Right lobe of liver (tissue), 6 donors: Measurements from ENCODE around the gene PHF2. TPM values are rescaled to one million over a fixed set of nuclear protein-coding genes. Genes with fewer than 3 reads are reported as not detected.
A peak's percentile ranks its signal among the peaks of the same experiment; 100 is the strongest.
"Not testable (repeated sequence)": the region's sequence is repeated elsewhere in the genome, so short reads cannot be mapped to it uniquely, and the experiment has no call there.

Experiments
- ATAC-seq, 4 donors: fragments of 200-7000 bp; cut with Tn5 transposase; one replicate each; pipeline ENCODE4 v1.9.1; 2020; ENCODE audit warnings: mild to moderate bottlenecking in 4 of 4, moderate library complexity in 4 of 4
- DNase-seq, 3 donors: peaks; one replicate each; pipeline ENCODE4 v3.0.0-alpha.2; 2020
- H3K27ac ChIP-seq, 3 donors: fragments of 200-600 bp; one replicate each; pipeline ENCODE4 v1.8.0; 2022
- H3K27me3 ChIP-seq, 2 donors: fragments of 200-600 bp; one replicate each; pipeline ENCODE4 v1.8.0; 2022
- H3K36me3 ChIP-seq, 4 donors: fragments of 200-600 bp; sonication (generic) in 1 of 4; one replicate each; pipeline versions ENCODE4 v1.5.1 to v1.8.0; 2017 to 2022; ENCODE audit warnings: control low read depth in 1 of 4
- H3K4me1 ChIP-seq, 4 donors: fragments of 200-600 bp; sonication (generic) in 1 of 4; one replicate each; pipeline versions ENCODE4 v1.5.1 to v1.8.0; 2017 to 2022; ENCODE audit warnings: control low read depth in 1 of 4
- H3K4me3 ChIP-seq, 3 donors: fragments of 200-600 bp; one replicate each; pipeline ENCODE4 v1.8.0; 2022
- H3K9me3 ChIP-seq, 4 donors: fragments of 200-600 bp; sonication (generic) in 1 of 4; one replicate each; pipeline versions ENCODE4 v1.5.1 to v1.8.0; 2017 to 2022; ENCODE audit warnings: control low read depth in 1 of 4
- POLR2A ChIP-seq: fragments of 450-650 bp; IDR thresholded peaks from one replicate; pipeline ENCODE4 v1.6.1; 2017; ENCODE audit warnings: antibody characterized with exemption, mild to moderate bottlenecking
- WGBS: methylation state at CpG from one replicate; pipeline ENCODE4 v1.1.6; 2018; ENCODE audit warnings: low coverage, low lambda C conversion rate; ENCODE audit not compliant: insufficient coverage; ENCODE audit errors: missing lambda C conversion rate; 5-methylcytosine and 5-hydroxymethylcytosine counted together
- intact Hi-C, 2 donors: fragments of 100-400 bp; cut with DNase I; formaldehyde crosslinking; loops; one replicate each; pipeline versions ENCODE4 v1.11.2 to v1.14.1; 2022
- total RNA-seq, 6 experiments: library from RNA; depleted of rRNA in 2 of 6; stranded (reverse); fragments of >200 nt in 2 of 6; fragmentation: NEBNext Ultra II Directional in 3 of 6; extraction: Animal tissue kit (Norgen Biotek cat#: 25700) in 3 of 6; gene quantifications; one replicate each; pipeline versions ENCODE4 v1.1.0 to v1.2.4, GENCODE V29; 2016 to 2023
- TF ChIP-seq, protein P1 (sequence below), 4 donors: fragments of 200-600 bp in 3 of 4; fragments of 450-650 bp in 1 of 4; IDR thresholded peaks; one replicate each; pipeline versions ENCODE4 v1.5.1 to v1.8.0; 2016 to 2022; ENCODE audit warnings: antibody characterized with exemption in 4 of 4, mild to moderate bottlenecking in 2 of 4
- donor health status: DM: no; HTN: yes; CAD: no.
- donor health status: DM: no; HTN: no; CAD: no.
- donor health status: DM: no; HTN: no; CAD: no.
- donor health status: DM: no; HTN: yes; CAD: no.
- donor health status: DM: no; HTN: yes; CAD: no.

The PHF2 gene
- total RNA-seq, 6 experiments from 2014 or later: 6.3 to 8.5 (median 6.8) TPM

DNA sequence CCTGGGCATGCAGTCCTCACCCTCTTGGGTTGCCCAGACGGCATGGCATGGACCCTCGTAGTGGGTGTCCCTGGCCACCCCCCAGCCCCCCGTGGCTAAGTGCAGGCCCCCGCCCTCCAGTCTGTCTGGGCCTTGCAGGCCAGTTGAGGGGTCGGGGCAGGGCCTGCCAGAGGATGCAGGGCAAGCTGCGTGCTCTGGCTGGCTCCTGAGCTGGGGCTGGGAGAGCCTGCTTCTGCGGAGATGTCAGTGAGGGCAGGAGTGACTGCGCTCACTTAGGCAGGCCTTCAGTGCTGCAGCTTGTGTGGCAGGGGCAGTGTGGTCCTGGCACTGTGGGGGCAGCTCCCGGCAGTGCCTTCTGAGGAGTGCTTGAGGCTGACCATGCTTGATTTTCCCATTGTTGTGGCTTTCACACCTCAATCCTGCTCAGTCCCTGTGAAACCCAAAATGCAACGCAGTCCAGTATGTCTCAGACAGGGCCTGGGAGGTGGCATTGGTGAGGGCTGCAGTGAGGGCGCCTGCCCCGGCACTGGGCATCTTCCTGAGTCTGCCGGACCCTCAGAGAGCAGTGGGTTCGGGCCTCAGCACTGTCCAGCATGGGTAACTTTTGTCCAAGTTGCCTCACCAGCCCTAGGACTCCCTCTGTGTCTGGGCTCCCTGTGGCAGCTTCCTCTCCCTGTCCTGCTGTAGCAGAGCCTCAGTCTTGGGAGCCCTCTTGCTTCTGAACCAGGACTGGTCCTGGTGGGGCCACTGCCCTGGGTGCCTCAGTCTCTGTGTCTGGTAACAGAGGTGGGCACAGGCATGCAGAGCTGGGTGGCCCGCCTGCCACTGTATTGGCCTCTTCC is 93.0 kb downstream of the PHF2 start:
- Histone ChIP-seq H3K36me3 (peaks cover 0 to 16% (median 3%) of the 10 kb centered on the region in 4 donors), H3K27ac (no peak overlapping the region), H3K9me3 (no peaks in the 10 kb centered on the region), H3K27me3 (no peaks in the 10 kb centered on the region), H3K4me1 (no peaks in the 10 kb centered on the region), H3K4me3 (no peak overlapping the region)
- no CpG with 5 or more reads among the region's 15 CpGs for WGBS
- ATAC-seq: no peak
- intact Hi-C loops: no loop called here
- peak; percentile 16 to 39 (median 37) for DNase-seq
- TF ChIP-seq, protein P1, sequence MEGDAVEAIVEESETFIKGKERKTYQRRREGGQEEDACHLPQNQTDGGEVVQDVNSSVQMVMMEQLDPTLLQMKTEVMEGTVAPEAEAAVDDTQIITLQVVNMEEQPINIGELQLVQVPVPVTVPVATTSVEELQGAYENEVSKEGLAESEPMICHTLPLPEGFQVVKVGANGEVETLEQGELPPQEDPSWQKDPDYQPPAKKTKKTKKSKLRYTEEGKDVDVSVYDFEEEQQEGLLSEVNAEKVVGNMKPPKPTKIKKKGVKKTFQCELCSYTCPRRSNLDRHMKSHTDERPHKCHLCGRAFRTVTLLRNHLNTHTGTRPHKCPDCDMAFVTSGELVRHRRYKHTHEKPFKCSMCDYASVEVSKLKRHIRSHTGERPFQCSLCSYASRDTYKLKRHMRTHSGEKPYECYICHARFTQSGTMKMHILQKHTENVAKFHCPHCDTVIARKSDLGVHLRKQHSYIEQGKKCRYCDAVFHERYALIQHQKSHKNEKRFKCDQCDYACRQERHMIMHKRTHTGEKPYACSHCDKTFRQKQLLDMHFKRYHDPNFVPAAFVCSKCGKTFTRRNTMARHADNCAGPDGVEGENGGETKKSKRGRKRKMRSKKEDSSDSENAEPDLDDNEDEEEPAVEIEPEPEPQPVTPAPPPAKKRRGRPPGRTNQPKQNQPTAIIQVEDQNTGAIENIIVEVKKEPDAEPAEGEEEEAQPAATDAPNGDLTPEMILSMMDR (IDR thresholded peaks at IDR 0.05): no peak
- TF ChIP-seq POLR2A: no peak

DNA sequence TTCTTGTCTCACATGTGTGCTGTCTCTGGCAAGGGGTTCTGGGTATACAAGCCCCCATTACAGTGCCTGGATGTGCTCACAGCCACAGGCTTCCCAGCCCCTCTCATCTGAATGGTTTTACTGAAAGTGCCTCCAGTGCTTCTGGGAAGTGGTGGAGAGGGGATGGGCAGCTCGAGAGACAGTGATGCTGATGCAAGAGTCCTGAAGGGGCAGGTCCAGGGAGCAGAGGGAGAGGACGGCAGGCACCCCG is 93.5 kb downstream of the PHF2 start:
- intact Hi-C loops: no loop called here
- Histone ChIP-seq H3K27ac (no peak overlapping the region), H3K4me3 (no peak overlapping the region), H3K4me1 (no peaks in the 10 kb centered on the region), H3K9me3 (no peaks in the 10 kb centered on the region), H3K27me3 (no peaks in the 10 kb centered on the region), H3K36me3 (peaks cover 0 to 20% (median 3%) of the 10 kb centered on the region in 4 donors)
- 80% methylated on average over 3 of the region's 3 CpGs for WGBS
- ATAC-seq (no peak), DNase-seq (no peak)
- TF ChIP-seq, protein P1 (IDR thresholded peaks at IDR 0.05): no peak
- no peak for TF ChIP-seq POLR2A

DNA sequence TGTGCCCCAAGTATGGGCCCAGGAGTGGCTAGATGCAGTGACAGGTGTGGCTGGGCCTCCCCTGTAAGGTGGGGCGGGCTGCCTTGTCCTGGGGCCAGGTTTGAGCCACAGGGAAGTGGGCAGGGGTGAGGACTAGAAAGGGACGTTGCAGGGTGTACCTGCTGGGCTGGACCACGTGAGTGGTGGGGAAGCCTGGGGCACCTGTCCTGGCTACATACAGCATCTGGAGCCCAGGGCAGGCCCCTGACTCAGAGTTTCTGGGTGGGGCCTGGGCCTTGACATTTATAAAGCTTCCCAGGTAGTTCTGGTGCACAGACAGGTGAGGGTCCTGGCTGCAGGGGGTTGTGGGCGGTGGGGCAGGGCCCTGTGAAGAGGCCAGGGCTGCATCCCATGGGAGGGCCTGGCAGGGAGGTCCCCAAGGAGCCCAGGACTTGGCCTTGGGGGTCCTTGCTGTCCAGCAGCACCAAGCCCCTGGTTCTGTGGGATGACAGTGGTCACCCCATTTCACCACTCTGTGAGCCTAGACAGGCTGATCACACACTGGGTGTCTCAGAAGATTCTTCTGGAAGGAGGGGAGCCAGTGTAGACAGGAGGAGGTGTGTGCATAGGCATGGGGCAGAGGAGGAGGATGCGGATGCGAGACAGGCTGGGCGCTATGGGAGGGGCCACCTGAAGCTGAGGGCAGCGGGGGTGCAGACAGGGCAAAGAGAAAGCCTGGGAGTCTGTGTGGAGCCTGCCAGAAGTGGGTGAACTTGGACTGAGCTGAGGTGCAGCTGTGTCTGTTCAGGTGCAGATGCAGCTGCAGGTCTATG is 94.0 kb downstream of the PHF2 start:
- Histone ChIP-seq H3K4me1 (no peaks in the 10 kb centered on the region), H3K36me3 (peaks cover 0 to 24% (median 3%) of the 10 kb centered on the region in 4 donors), H3K27me3 (no peaks in the 10 kb centered on the region), H3K9me3 (no peaks in the 10 kb centered on the region), H3K4me3 (no peak overlapping the region), H3K27ac (no peak overlapping the region)
- TF ChIP-seq, protein P1 (IDR thresholded peaks at IDR 0.05): no peak
- no peak for TF ChIP-seq POLR2A
- DNase-seq (peak; percentile 11 to 39 (median 37)), ATAC-seq (peak in 1 of 4 donors; percentile 8)
- intact Hi-C loops: no loop called here
- WGBS: 100% methylated on average over 3 of the region's 8 CpGs

DNA sequence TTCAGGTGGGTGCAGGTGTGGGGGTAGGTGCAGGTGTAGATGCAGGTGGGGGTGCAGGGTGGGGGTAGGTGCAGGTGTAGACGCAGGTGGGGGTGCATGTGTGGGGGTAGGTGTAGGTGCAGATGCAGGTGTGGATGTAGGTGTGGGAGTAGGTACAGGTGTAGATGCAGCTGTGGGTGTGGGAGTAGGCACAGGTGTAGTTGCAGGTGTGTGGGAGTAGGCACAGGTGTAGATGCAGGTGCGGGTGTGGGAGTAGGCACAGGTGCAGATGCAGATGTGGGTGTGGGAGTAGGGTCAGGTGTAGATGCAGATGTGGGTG is 94.6 kb downstream of the PHF2 start:
- TF ChIP-seq, protein P1 (IDR thresholded peaks at IDR 0.05): no peak

DNA sequence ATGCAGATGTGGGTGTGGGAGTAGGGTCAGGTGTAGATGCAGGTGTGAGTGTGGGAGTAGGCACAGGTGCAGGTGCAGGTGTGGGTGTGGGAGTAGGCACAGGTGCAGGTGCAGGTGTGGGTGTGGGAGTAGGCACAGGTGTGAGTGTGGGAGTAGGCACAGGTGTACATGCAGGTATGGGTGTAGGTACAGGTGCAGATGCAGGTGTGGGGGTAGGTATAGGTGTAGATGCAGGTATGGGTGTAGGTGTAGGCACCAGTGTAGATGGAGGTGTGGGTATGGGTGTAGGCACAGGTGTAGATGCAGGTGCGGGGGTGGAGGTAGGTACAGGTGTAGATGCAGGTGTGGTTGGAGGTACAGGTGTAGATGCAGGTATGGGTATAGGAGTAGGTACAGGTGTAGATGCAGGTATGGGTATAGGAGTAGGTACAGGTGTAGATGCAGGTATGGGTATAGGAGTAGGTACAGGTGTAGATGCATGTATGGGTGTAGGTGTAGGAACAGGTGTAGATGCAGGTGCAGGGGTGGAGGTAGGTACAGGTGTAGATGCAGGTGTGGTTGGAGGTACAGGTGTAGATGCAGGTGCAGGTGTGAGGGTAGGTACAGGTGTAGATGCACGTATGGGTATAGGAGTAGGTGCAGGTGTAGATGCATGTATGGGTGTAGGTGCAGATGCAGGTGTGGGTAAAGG is 96.1 kb downstream of the PHF2 start:
- H3K27me3 ChIP-seq, ATAC-seq, H3K4me3 ChIP-seq, intact Hi-C loops, H3K4me1 ChIP-seq, H3K9me3 ChIP-seq, H3K27ac ChIP-seq: not testable (repeated sequence)
- WGBS: 93% methylated on average over 2 of the region's 2 CpGs
- H3K36me3 ChIP-seq: peaks cover 0 to 17% (median 0%) of the 10 kb centered on the region in 4 donors
- DNase-seq: peak in 1 of 3 donors; percentile 24

More for the DNA sequence above, 94.6 kb downstream of the PHF2 start:
- no peak overlapping the region for H3K4me3 ChIP-seq
- no peak for ATAC-seq
- 96% methylated on average over 2 of the region's 2 CpGs for WGBS
- no peaks in the 10 kb centered on the region for H3K4me1 ChIP-seq
- peaks cover 0 to 24% (median 2%) of the 10 kb centered on the region in 4 donors for H3K36me3 ChIP-seq
- H3K27me3 ChIP-seq: no peaks in the 10 kb centered on the region
- DNase-seq: peak in 1 of 3 donors; percentile 33
- intact Hi-C loops: no loop called here
- no peak overlapping the region for H3K27ac ChIP-seq
- H3K9me3 ChIP-seq: no peaks in the 10 kb centered on the region
